Upper lobe of right lung (tissue), 1 donor: ENCODE measurements around the gene EPAS1. TPM values are rescaled to one million over a fixed set of nuclear protein-coding genes. Genes with fewer than 3 reads are reported as not detected.
A peak's percentile ranks its signal among the peaks of the same experiment; 100 is the strongest.

Source experiments
- ATAC-seq: fragments of 200-7000 bp; cut with Tn5 transposase; one replicate; pipeline ENCODE4 v1.9.1; 2020; ENCODE audit warnings: mild to moderate bottlenecking, moderate library complexity
- DNase-seq: peaks from one replicate; pipeline ENCODE4 v3.0.0-alpha.2; 2020
- H3K27ac ChIP-seq: fragments of 200-600 bp; one replicate; pipeline ENCODE4 v1.8.0; 2022
- H3K27me3 ChIP-seq: fragments of 200-600 bp; one replicate; pipeline ENCODE4 v1.8.0; 2022; ENCODE audit warnings: mild to moderate bottlenecking
- H3K36me3 ChIP-seq: fragments of 200-600 bp; one replicate; pipeline ENCODE4 v1.8.0; 2022
- H3K4me1 ChIP-seq: fragments of 200-600 bp; one replicate; pipeline ENCODE4 v1.8.0; 2022
- H3K4me3 ChIP-seq: fragments of 200-600 bp; one replicate; pipeline ENCODE4 v1.8.0; 2022; ENCODE audit warnings: mild to moderate bottlenecking
- H3K9me3 ChIP-seq: fragments of 200-600 bp; one replicate; pipeline ENCODE4 v1.8.0; 2022
- CTCF ChIP-seq: fragments of 200-600 bp; IDR thresholded peaks from one replicate; pipeline ENCODE4 v1.8.0; 2022; ENCODE audit warnings: antibody characterized with exemption
- intact Hi-C: fragments of 100-400 bp; cut with DNase I; formaldehyde crosslinking; loops from one replicate; pipeline ENCODE4 v1.11.0; 2022
- total RNA-seq: library from RNA; stranded (reverse); fragmentation: NEBNext Ultra II Directional; extraction: Animal tissue kit (Norgen Biotek cat#: 25700); gene quantifications from one replicate; pipeline ENCODE4 v1.2.1, GENCODE V29; 2021
- donor health status: DM: no; HTN: yes; CAD: no; lungs with severe emphysema.

EPAS1 gene
- total RNA-seq, 1 donor from 2014 or later, result 1,593 TPM

GRCh38 chr2:46303233-46303632, 6.0 kb downstream of the EPAS1 start:
- ATAC-seq (no peak), DNase-seq (no peak)
- TF ChIP-seq CTCF, result no peak
- Histone ChIP-seq H3K4me1 (peaks cover 69% of the 10 kb centered on the region), H3K36me3 (no peaks in the 10 kb centered on the region), H3K4me3 (peak overlapping the region; percentile 83), H3K27me3 (no peaks in the 10 kb centered on the region), H3K9me3 (no peaks in the 10 kb centered on the region), H3K27ac (peak overlapping the region; percentile 98)
- intact Hi-C loops, result loop anchor here (10.0 kb wide), 1 partner anchor 52 kb away; no protein-coding TSS in a partner anchor

- peak overlapping the region; percentile 98 for H3K27ac ChIP-seq
- intact Hi-C loops, result loop anchor here (10.0 kb wide), 1 partner anchor 51 kb away; no protein-coding TSS in a partner anchor
- DNase-seq (no peak), ATAC-seq (no peak)
- H3K4me1 ChIP-seq, result peaks cover 75% of the 10 kb centered on the region
- H3K4me3 ChIP-seq, result peak overlapping the region; percentile 83
- no peaks in the 10 kb centered on the region for H3K36me3 ChIP-seq
- TF ChIP-seq CTCF, result no peak
- H3K9me3 ChIP-seq, result no peaks in the 10 kb centered on the region
- H3K27me3 ChIP-seq, result no peaks in the 10 kb centered on the region
These were observed 6.6 kb downstream of the EPAS1 start for GRCh38 chr2:46303822-46304221.

- Histone ChIP-seq H3K36me3 (no peaks in the 10 kb centered on the region), H3K9me3 (no peaks in the 10 kb centered on the region), H3K27ac (peak overlapping the region; percentile 76), H3K27me3 (no peaks in the 10 kb centered on the region), H3K4me3 (peak overlapping the region; percentile 83), H3K4me1 (peaks cover 83% of the 10 kb centered on the region)
- DNase-seq, result no peak
- TF ChIP-seq CTCF, result no peak
- ATAC-seq, result no peak
- intact Hi-C loops, result loop anchor here (10.0 kb wide), 1 partner anchor 50 kb away; no protein-coding TSS in a partner anchor
These were observed 7.4 kb downstream of the EPAS1 start for GRCh38 chr2:46304635-46305034.

GRCh38 chr2:46305187-46305586, 8.0 kb downstream of the EPAS1 start:
- Histone ChIP-seq H3K27ac (peak overlapping the region; percentile 76), H3K4me1 (peaks cover 86% of the 10 kb centered on the region), H3K4me3 (peak overlapping the region; percentile 83), H3K9me3 (no peaks in the 10 kb centered on the region), H3K36me3 (no peaks in the 10 kb centered on the region), H3K27me3 (no peaks in the 10 kb centered on the region)
- TF ChIP-seq CTCF, result no peak
- intact Hi-C loops, result loop anchor here (10.0 kb wide), 1 partner anchor 50 kb away; no protein-coding TSS in a partner anchor
- DNase-seq, result no peak
- no peak for ATAC-seq

- ATAC-seq (no peak), DNase-seq (no peak)
- intact Hi-C loops, result loop anchor here (10.0 kb wide), 1 partner anchor 49 kb away; no protein-coding TSS in a partner anchor
- Histone ChIP-seq H3K4me3 (no peak overlapping the region), H3K4me1 (peaks cover 86% of the 10 kb centered on the region), H3K27me3 (no peaks in the 10 kb centered on the region), H3K27ac (peak overlapping the region; percentile 76), H3K9me3 (no peaks in the 10 kb centered on the region), H3K36me3 (no peaks in the 10 kb centered on the region)
- no peak for TF ChIP-seq CTCF
These were observed 8.6 kb downstream of the EPAS1 start for GRCh38 chr2:46305767-46306166.
